ENCODE results near the gene RAB11FIP3. TPM values are rescaled to one million over a fixed set of nuclear protein-coding genes. Genes with fewer than 3 reads are reported as not detected.
A peak's percentile ranks its signal among the peaks of the same experiment; 100 is the strongest.

RAB11FIP3 gene
- total RNA-seq, 4 donors from 2014 or later = 20.7 to 62.5 (median 29.1) TPM

DNA sequence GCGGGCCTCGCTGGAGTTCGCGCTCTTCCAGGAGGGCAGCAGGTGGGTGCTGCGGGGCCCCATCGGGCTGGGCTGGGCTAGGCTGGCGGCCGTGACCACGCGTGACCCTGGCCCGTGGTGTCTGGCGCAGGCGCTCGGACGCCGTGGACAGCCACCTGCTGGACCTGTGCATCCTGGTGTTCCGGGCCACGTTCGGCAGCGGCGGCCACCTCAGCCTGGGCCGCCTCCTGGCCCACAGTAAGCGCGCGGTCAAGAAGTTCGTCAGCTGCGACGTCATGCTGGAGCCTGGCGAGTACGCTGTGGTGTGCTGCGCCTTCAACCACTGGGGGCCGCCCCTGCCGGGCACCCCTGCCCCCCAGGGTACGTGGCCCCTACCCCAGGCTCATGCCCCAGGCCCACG, 126.7 kb downstream of the RAB11FIP3 start:
- Histone ChIP-seq H3K27me3 (peaks cover under 1% of the 10 kb centered on the region), H3K27ac (no peak overlapping the region), H3K4me3 (no peak overlapping the region), H3K4me1 (peaks cover 24% of the 10 kb centered on the region), H3K9me3 (no peaks in the 10 kb centered on the region), H3K36me3 (peaks cover 57% of the 10 kb centered on the region)
- TF ChIP-seq POLR2AphosphoS5 (IDR thresholded peaks at IDR 0.05) (no peak), POLR2A (IDR thresholded peaks at IDR 0.05) (no peak), EP300 (IDR thresholded peaks at IDR 0.05) (no peak)
- TF ChIP-seq, protein P1, sequence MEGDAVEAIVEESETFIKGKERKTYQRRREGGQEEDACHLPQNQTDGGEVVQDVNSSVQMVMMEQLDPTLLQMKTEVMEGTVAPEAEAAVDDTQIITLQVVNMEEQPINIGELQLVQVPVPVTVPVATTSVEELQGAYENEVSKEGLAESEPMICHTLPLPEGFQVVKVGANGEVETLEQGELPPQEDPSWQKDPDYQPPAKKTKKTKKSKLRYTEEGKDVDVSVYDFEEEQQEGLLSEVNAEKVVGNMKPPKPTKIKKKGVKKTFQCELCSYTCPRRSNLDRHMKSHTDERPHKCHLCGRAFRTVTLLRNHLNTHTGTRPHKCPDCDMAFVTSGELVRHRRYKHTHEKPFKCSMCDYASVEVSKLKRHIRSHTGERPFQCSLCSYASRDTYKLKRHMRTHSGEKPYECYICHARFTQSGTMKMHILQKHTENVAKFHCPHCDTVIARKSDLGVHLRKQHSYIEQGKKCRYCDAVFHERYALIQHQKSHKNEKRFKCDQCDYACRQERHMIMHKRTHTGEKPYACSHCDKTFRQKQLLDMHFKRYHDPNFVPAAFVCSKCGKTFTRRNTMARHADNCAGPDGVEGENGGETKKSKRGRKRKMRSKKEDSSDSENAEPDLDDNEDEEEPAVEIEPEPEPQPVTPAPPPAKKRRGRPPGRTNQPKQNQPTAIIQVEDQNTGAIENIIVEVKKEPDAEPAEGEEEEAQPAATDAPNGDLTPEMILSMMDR (IDR thresholded peaks at IDR 0.05) = no peak
- DNase-seq (ENCODE audit: low spot score in 2 of 2) = no peak
- 97% methylated on average over 6 of the region's 35 CpGs for WGBS

DNA sequence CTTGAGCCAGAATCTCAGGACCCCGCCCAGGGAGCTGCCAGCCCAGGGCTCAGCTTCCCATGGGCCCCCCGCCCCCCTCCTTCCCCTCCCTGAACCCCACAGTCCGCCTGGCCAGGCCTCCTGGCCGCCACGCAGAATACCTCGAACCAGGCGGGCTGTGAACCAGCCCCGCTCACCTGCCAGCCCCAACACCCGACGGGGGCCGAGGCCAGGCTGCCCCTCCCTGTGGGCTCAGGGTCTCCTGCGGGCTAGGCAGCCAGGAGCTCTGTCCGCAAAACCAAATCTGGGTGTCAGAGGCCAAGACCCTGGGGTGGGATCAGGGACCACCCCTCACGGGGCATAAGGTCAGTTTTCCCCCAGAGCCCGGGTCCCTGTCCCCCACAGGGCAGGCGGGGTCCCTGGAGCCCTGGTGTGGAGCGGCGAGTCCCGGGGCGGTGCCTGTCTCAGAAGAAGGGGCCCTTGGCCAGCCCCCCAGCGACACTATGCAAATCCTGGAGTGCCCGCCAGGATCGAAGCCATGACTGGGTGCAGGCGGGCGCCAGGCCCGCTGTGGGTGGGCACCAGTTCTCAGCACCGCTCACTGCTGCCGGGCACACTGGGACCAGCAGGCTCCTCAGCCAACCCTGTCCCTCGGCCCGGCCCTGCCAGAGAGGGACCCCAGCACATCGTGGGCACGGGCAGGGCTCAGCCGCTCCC, 128.3 kb downstream of the RAB11FIP3 start:
- Histone ChIP-seq H3K4me1 (peaks cover 20% of the 10 kb centered on the region), H3K4me3 (no peak overlapping the region), H3K36me3 (peaks cover 48% of the 10 kb centered on the region), H3K27me3 (peaks cover 11% of the 10 kb centered on the region), H3K9me3 (no peaks in the 10 kb centered on the region), H3K27ac (no peak overlapping the region)
- TF ChIP-seq, protein P1 (IDR thresholded peaks at IDR 0.05) = no peak
- TF ChIP-seq EP300 (IDR thresholded peaks at IDR 0.05) (no peak), POLR2A (IDR thresholded peaks at IDR 0.05) (no peak), POLR2AphosphoS5 (IDR thresholded peaks at IDR 0.05) (no peak)
- no peak for DNase-seq (ENCODE audit: low spot score in 2 of 2)
- WGBS = 73% methylated on average over 11 of the region's 33 CpGs

DNA sequence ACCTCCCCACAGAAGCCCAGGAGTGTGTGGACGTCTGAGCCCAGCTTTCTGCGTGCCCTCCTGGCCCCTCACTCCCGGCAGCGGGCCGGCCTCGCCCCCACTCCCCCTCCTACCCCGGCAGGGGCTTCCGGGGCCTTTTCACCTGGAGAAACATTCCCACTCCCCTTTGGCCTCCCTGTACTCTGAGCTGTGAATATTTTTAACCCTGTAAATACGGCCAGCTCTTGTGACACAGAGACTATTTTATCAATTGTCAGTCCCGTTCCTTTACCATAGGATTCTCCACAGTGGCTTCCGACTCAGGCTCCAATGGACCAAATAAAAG, 128.8 kb downstream of the RAB11FIP3 start:
- Histone ChIP-seq H3K27ac (no peak overlapping the region), H3K27me3 (peaks cover 16% of the 10 kb centered on the region), H3K4me3 (no peak overlapping the region), H3K4me1 (peaks cover 25% of the 10 kb centered on the region), H3K36me3 (peaks cover 43% of the 10 kb centered on the region), H3K9me3 (no peaks in the 10 kb centered on the region)
- WGBS = 75% methylated on average over 11 of the region's 11 CpGs
- TF ChIP-seq, protein P1 (IDR thresholded peaks at IDR 0.05) = no peak
- TF ChIP-seq POLR2A (IDR thresholded peaks at IDR 0.05) (no peak), EP300 (IDR thresholded peaks at IDR 0.05) (no peak), POLR2AphosphoS5 (IDR thresholded peaks at IDR 0.05) (no peak)
- DNase-seq (ENCODE audit: low spot score in 2 of 2) = no peak

DNA sequence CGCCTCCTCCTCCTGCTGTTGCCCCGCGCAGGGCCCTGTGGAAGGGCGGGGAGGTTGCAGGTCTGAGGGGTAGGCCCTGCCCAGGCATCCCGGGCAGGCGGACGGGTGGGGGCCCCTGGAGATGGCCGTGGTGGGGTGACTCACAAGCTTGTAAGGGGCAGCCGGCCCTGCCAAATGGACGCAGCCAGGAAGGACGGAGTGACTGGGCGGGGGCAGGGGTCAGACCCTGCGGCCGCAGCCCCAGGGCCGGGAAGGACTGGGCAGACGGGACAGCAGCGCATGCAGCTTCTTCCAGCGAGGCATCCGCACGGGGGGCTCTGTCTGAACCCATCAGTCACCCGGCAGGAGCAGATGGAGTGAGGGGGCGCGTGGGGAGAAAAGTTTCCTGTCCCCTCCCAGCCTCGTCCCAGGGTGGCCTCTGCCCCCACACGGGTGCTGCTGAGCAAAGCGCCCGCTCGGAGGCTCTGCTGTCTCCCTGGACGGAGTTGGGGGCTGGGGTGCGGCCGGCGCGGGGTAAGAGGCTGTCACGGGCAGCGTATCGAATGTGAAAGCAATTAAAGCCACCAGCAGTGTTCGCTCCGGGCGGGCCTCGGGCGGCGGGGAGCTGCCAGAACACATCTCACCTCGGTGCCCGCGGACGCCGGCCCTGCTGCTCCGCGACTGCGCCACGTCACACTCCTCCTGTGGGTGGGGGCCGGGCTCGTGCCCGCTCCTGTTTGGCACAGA, 129.4 kb downstream of the RAB11FIP3 start:
- Histone ChIP-seq H3K36me3 (peaks cover 38% of the 10 kb centered on the region), H3K9me3 (no peaks in the 10 kb centered on the region), H3K27ac (no peak overlapping the region), H3K27me3 (peaks cover 21% of the 10 kb centered on the region), H3K4me3 (peak overlapping the region; percentile 39), H3K4me1 (peaks cover 30% of the 10 kb centered on the region)
- TF ChIP-seq POLR2A (IDR thresholded peaks at IDR 0.05) (no peak), EP300 (IDR thresholded peaks at IDR 0.05) (no peak)
- TF ChIP-seq, protein P1 (IDR thresholded peaks at IDR 0.05) = no peak
- DNase-seq (ENCODE audit: low spot score in 2 of 2) = no peak
- WGBS = 41% methylated on average over 31 of the region's 54 CpGs
